Measurements from ENCODE around the gene FCMR.

FCMR gene

DNA sequence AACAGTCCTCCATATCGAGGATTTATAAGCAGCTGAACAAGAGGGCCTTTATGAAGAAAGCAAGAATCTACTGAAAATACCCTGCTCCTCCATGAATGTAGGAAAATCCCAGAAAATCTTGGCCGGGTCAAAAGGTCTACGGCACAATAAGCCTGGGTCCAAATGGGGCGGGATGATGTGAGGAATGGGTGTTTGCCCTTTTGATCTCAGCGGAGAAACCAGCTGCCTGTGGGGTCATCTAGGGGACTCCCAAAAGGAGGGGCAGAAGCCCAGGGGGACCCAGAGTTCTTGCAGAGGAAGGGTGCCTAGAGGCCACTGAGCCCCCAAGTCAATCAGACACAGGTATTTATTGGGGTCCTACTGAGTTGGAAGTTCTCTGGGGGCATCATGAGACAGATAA lies 35.9 kb upstream of the FCMR start:
- no peak for ATAC-seq
- TF ChIP-seq ZFP3 (CRISPR knock-in tag; IDR thresholded peaks at IDR 0.05) (no peak), ZNF565 (CRISPR knock-in tag; conservative IDR thresholded peaks at IDR 0.05; ENCODE audit: low read depth) (no peak), ESRRG (CRISPR knock-in tag; IDR thresholded peaks at IDR 0.05) (no peak), ZNF8 (CRISPR knock-in tag; IDR thresholded peaks at IDR 0.05) (no peak), BACH2 (CRISPR knock-in tag; IDR thresholded peaks at IDR 0.05; ENCODE audit: borderline replicate concordance) (no peak), CSDC2 (CRISPR knock-in tag; IDR thresholded peaks at IDR 0.05) (no peak), ISL1 (CRISPR knock-in tag; IDR thresholded peaks at IDR 0.05) (no peak)
- TF ChIP-seq, protein P1, sequence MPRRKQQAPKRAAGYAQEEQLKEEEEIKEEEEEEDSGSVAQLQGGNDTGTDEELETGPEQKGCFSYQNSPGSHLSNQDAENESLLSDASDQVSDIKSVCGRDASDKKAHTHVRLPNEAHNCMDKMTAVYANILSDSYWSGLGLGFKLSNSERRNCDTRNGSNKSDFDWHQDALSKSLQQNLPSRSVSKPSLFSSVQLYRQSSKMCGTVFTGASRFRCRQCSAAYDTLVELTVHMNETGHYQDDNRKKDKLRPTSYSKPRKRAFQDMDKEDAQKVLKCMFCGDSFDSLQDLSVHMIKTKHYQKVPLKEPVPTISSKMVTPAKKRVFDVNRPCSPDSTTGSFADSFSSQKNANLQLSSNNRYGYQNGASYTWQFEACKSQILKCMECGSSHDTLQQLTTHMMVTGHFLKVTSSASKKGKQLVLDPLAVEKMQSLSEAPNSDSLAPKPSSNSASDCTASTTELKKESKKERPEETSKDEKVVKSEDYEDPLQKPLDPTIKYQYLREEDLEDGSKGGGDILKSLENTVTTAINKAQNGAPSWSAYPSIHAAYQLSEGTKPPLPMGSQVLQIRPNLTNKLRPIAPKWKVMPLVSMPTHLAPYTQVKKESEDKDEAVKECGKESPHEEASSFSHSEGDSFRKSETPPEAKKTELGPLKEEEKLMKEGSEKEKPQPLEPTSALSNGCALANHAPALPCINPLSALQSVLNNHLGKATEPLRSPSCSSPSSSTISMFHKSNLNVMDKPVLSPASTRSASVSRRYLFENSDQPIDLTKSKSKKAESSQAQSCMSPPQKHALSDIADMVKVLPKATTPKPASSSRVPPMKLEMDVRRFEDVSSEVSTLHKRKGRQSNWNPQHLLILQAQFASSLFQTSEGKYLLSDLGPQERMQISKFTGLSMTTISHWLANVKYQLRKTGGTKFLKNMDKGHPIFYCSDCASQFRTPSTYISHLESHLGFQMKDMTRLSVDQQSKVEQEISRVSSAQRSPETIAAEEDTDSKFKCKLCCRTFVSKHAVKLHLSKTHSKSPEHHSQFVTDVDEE (CRISPR knock-in tag; IDR thresholded peaks at IDR 0.05): no peak
- TF ChIP-seq, protein P2, sequence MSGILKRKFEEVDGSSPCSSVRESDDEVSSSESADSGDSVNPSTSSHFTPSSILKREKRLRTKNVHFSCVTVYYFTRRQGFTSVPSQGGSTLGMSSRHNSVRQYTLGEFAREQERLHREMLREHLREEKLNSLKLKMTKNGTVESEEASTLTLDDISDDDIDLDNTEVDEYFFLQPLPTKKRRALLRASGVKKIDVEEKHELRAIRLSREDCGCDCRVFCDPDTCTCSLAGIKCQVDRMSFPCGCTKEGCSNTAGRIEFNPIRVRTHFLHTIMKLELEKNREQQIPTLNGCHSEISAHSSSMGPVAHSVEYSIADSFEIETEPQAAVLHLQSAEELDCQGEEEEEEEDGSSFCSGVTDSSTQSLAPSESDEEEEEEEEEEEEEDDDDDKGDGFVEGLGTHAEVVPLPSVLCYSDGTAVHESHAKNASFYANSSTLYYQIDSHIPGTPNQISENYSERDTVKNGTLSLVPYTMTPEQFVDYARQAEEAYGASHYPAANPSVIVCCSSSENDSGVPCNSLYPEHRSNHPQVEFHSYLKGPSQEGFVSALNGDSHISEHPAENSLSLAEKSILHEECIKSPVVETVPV (CRISPR knock-in tag; IDR thresholded peaks at IDR 0.05): no peak
- TF ChIP-seq, protein P3, sequence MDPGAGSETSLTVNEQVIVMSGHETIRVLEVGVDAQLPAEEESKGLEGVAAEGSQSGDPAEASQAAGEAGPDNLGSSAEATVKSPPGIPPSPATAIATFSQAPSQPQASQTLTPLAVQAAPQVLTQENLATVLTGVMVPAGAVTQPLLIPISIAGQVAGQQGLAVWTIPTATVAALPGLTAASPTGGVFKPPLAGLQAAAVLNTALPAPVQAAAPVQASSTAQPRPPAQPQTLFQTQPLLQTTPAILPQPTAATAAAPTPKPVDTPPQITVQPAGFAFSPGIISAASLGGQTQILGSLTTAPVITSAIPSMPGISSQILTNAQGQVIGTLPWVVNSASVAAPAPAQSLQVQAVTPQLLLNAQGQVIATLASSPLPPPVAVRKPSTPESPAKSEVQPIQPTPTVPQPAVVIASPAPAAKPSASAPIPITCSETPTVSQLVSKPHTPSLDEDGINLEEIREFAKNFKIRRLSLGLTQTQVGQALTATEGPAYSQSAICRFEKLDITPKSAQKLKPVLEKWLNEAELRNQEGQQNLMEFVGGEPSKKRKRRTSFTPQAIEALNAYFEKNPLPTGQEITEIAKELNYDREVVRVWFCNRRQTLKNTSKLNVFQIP (CRISPR knock-in tag; IDR thresholded peaks at IDR 0.05; ENCODE audit: borderline replicate concordance, low read depth): no peak

GRCh38 chr1:206955476-206956451 lies 34.0 kb upstream of the FCMR start:
- no peak for ATAC-seq
- TF ChIP-seq, protein P2 (CRISPR knock-in tag; IDR thresholded peaks at IDR 0.05): no peak
- TF ChIP-seq OSR1 (CRISPR knock-in tag; IDR thresholded peaks at IDR 0.05) (no peak), PPARA (CRISPR knock-in tag; IDR thresholded peaks at IDR 0.05; ENCODE audit: borderline replicate concordance) (no peak), BACH2 (CRISPR knock-in tag; IDR thresholded peaks at IDR 0.05; ENCODE audit: borderline replicate concordance) (no peak), ISL1 (CRISPR knock-in tag; IDR thresholded peaks at IDR 0.05) (no peak), ESRRG (CRISPR knock-in tag; IDR thresholded peaks at IDR 0.05) (no peak), ZFP3 (CRISPR knock-in tag; IDR thresholded peaks at IDR 0.05) (no peak), ZNF565 (CRISPR knock-in tag; conservative IDR thresholded peaks at IDR 0.05; ENCODE audit: low read depth) (no peak), ZFP30 (CRISPR knock-in tag; IDR thresholded peaks at IDR 0.05) (no peak), ZNF70 (CRISPR knock-in tag; IDR thresholded peaks at IDR 0.05) (no peak), RARB (CRISPR knock-in tag; IDR thresholded peaks at IDR 0.05) (no peak)
- TF ChIP-seq, protein P4, sequence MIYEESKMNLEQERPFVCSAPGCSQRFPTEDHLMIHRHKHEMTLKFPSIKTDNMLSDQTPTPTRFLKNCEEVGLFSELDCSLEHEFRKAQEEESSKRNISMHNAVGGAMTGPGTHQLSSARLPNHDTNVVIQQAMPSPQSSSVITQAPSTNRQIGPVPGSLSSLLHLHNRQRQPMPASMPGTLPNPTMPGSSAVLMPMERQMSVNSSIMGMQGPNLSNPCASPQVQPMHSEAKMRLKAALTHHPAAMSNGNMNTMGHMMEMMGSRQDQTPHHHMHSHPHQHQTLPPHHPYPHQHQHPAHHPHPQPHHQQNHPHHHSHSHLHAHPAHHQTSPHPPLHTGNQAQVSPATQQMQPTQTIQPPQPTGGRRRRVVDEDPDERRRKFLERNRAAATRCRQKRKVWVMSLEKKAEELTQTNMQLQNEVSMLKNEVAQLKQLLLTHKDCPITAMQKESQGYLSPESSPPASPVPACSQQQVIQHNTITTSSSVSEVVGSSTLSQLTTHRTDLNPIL (CRISPR knock-in tag; IDR thresholded peaks at IDR 0.05; ENCODE audit: low read depth): no peak
- TF ChIP-seq, protein P1 (CRISPR knock-in tag; IDR thresholded peaks at IDR 0.05): no peak

Measured in SK-N-SH treated with all-trans-retinoic acid at 6 μM for 48 hours (cell line).